PC-3 (cell line): ENCODE results near the gene C9orf50.
"Not testable (repeated sequence)": the region's sequence is repeated elsewhere in the genome, so short reads cannot be mapped to it uniquely, and the experiment has no call there.

Experiments
- EZH2 ChIP-seq: fragments of 300-600 bp; sonication (generic); IDR thresholded peaks from one replicate; pipeline ENCODE4 v1.6.1; 2017; ENCODE audit warnings: antibody characterized with exemption, mild to moderate bottlenecking, low read length; ENCODE audit not compliant: unreplicated experiment
- TF ChIP-seq, protein P1 (sequence below): fragments of 300-600 bp; sonication (generic); conservative IDR thresholded peaks from 2 replicates; pipeline ENCODE4 v1.5.1; 2017; ENCODE audit warnings: antibody characterized with exemption, low read depth, mild to moderate bottlenecking, low read length

GRCh38 chr9:129636343-129636742 lies 15.4 kb upstream of the C9orf50 start:
- TF ChIP-seq, protein P1, sequence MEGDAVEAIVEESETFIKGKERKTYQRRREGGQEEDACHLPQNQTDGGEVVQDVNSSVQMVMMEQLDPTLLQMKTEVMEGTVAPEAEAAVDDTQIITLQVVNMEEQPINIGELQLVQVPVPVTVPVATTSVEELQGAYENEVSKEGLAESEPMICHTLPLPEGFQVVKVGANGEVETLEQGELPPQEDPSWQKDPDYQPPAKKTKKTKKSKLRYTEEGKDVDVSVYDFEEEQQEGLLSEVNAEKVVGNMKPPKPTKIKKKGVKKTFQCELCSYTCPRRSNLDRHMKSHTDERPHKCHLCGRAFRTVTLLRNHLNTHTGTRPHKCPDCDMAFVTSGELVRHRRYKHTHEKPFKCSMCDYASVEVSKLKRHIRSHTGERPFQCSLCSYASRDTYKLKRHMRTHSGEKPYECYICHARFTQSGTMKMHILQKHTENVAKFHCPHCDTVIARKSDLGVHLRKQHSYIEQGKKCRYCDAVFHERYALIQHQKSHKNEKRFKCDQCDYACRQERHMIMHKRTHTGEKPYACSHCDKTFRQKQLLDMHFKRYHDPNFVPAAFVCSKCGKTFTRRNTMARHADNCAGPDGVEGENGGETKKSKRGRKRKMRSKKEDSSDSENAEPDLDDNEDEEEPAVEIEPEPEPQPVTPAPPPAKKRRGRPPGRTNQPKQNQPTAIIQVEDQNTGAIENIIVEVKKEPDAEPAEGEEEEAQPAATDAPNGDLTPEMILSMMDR = not testable (repeated sequence)
- TF ChIP-seq EZH2 = not testable (repeated sequence)
